KOPT-K1 (cell line): Measurements from ENCODE around the gene NHLRC4.

Source experiments
- H3K27ac ChIP-seq: fragments of 200-600 bp; sonication (generic); 2 replicates; pipeline ENCODE4 v1.5.1; 2016; ENCODE audit warnings: antibody characterized with exemption, mild to moderate bottlenecking, low read depth, low read length; ENCODE audit not compliant: poor library complexity, severe bottlenecking
- H3K36me3 ChIP-seq: fragments of 200-600 bp; sonication (generic); 2 replicates; pipeline ENCODE4 v1.5.1; 2017; ENCODE audit warnings: antibody characterized with exemption, mild to moderate bottlenecking, low read length, moderate library complexity; ENCODE audit not compliant: insufficient read depth
- H3K9me3 ChIP-seq: fragments of 200-600 bp; sonication (generic); 2 replicates; pipeline ENCODE4 v1.5.1; 2017; ENCODE audit warnings: antibody characterized with exemption, low read length, mild to moderate bottlenecking; ENCODE audit not compliant: insufficient read depth, poor library complexity, severe bottlenecking

Gene NHLRC4

GRCh38 chr16:539901-540530, 26.8 kb upstream of the NHLRC4 start:
- Histone ChIP-seq H3K27ac (no peak overlapping the region), H3K9me3 (no peaks in the 10 kb centered on the region), H3K36me3 (peaks cover 22% of the 10 kb centered on the region; the same call in 1 of the 2 replicates)

- H3K36me3 ChIP-seq: peaks cover 22% of the 10 kb centered on the region; the same call in 1 of the 2 replicates
- no peaks in the 10 kb centered on the region for H3K9me3 ChIP-seq
- H3K27ac ChIP-seq: no peak overlapping the region
These were observed 26.0 kb upstream of the NHLRC4 start for GRCh38 chr16:540645-541340.

GRCh38 chr16:543301-544164, 23.3 kb upstream of the NHLRC4 start:
- H3K27ac ChIP-seq: no peak overlapping the region
- H3K9me3 ChIP-seq: no peaks in the 10 kb centered on the region
- H3K36me3 ChIP-seq: peaks cover 9% of the 10 kb centered on the region; the same call in 1 of the 2 replicates

GRCh38 chr16:544517-544916, 22.3 kb upstream of the NHLRC4 start:
- Histone ChIP-seq H3K36me3 (peaks cover 13% of the 10 kb centered on the region; the same call in 1 of the 2 replicates), H3K27ac (no peak overlapping the region), H3K9me3 (no peaks in the 10 kb centered on the region)

- Histone ChIP-seq H3K36me3 (peaks cover 24% of the 10 kb centered on the region; the same call in 1 of the 2 replicates), H3K9me3 (no peaks in the 10 kb centered on the region), H3K27ac (no peak overlapping the region)
These were observed 19.7 kb upstream of the NHLRC4 start for GRCh38 chr16:546909-547770.

- H3K27ac ChIP-seq: no peak overlapping the region
- H3K9me3 ChIP-seq: no peaks in the 10 kb centered on the region
- peaks cover 25% of the 10 kb centered on the region; the same call in 1 of the 2 replicates for H3K36me3 ChIP-seq
These were observed 18.2 kb upstream of the NHLRC4 start for GRCh38 chr16:548586-548985.

GRCh38 chr16:549544-550263, 17.1 kb upstream of the NHLRC4 start:
- H3K27ac ChIP-seq: no peak overlapping the region
- no peaks in the 10 kb centered on the region for H3K9me3 ChIP-seq
- H3K36me3 ChIP-seq: peaks cover 25% of the 10 kb centered on the region; the same call in 1 of the 2 replicates

- H3K27ac ChIP-seq: no peak overlapping the region
- peaks cover 25% of the 10 kb centered on the region; the same call in 1 of the 2 replicates for H3K36me3 ChIP-seq
- H3K9me3 ChIP-seq: no peaks in the 10 kb centered on the region
These were observed 15.6 kb upstream of the NHLRC4 start for GRCh38 chr16:551210-551609.

- Histone ChIP-seq H3K36me3 (peaks cover 25% of the 10 kb centered on the region; the same call in 1 of the 2 replicates), H3K9me3 (no peaks in the 10 kb centered on the region), H3K27ac (no peak overlapping the region)
These were observed 14.6 kb upstream of the NHLRC4 start for GRCh38 chr16:552171-552570.

- Histone ChIP-seq H3K27ac (no peak overlapping the region), H3K36me3 (peaks cover 14% of the 10 kb centered on the region; the same call in 1 of the 2 replicates), H3K9me3 (no peaks in the 10 kb centered on the region)
These were observed 13.1 kb upstream of the NHLRC4 start for GRCh38 chr16:553601-554296.

GRCh38 chr16:554297-554621, 12.5 kb upstream of the NHLRC4 start:
- H3K27ac ChIP-seq: no peak overlapping the region
- no peaks in the 10 kb centered on the region for H3K9me3 ChIP-seq
- peaks cover 12% of the 10 kb centered on the region; the same call in 1 of the 2 replicates for H3K36me3 ChIP-seq

GRCh38 chr16:554640-555365, 12.0 kb upstream of the NHLRC4 start:
- Histone ChIP-seq H3K36me3 (peaks cover 12% of the 10 kb centered on the region; the same call in 1 of the 2 replicates), H3K27ac (no peak overlapping the region), H3K9me3 (no peaks in the 10 kb centered on the region)
